SK-N-SH treated with all-trans-retinoic acid at 6 μM for 48 hours (cell line): Measurements from ENCODE around the gene CTIF.

Experiments used
- ATAC-seq: fragments of 200-7000 bp; cut with Tn5 transposase; 3 replicates; pipeline ENCODE4 v1.9.1; 2020; ENCODE audit warnings: mild to moderate bottlenecking, moderate library complexity
- BACH2 ChIP-seq: fragments of 250-450 bp; sonication (Bioruptor Pico); IDR thresholded peaks from 2 replicates; pipeline ENCODE4 v1.9.0; 2021; ENCODE audit warnings: mild to moderate bottlenecking, borderline replicate concordance
- CREB5 ChIP-seq: fragments of 250-450 bp; sonication (Bioruptor Pico); IDR thresholded peaks from 2 replicates; pipeline ENCODE4 v1.5.1; 2020; ENCODE audit warnings: low read depth, mild to moderate bottlenecking, moderate library complexity
- CSDC2 ChIP-seq: fragments of 250-450 bp; sonication (Bioruptor Pico); IDR thresholded peaks from 2 replicates; pipeline ENCODE4 v1.5.0; 2020; ENCODE audit warnings: mild to moderate bottlenecking, moderate library complexity
- CSRNP3 ChIP-seq: fragments of 250-450 bp; sonication (Bioruptor Pico); IDR thresholded peaks from 2 replicates; pipeline ENCODE4 v1.5.1; 2021; ENCODE audit warnings: mild to moderate bottlenecking, moderate library complexity
- ESRRG ChIP-seq: fragments of 250-450 bp; sonication (Bioruptor Pico); IDR thresholded peaks from 2 replicates; pipeline ENCODE4 v1.6.1; 2021; ENCODE audit warnings: mild to moderate bottlenecking
- GLIS3 ChIP-seq: fragments of 250-450 bp; sonication (Bioruptor Pico); IDR thresholded peaks from 2 replicates; pipeline ENCODE4 v1.5.0; 2020; ENCODE audit warnings: mild to moderate bottlenecking, moderate library complexity
- ISL1 ChIP-seq: fragments of 250-450 bp; sonication (Bioruptor Pico); IDR thresholded peaks from 2 replicates; pipeline ENCODE4 v2.1.2; 2022; ENCODE audit warnings: mild to moderate bottlenecking, moderate library complexity
- OSR1 ChIP-seq: fragments of 250-450 bp; sonication (Bioruptor Pico); IDR thresholded peaks from 2 replicates; pipeline ENCODE4 v1.8.0; 2022; ENCODE audit warnings: moderate library complexity, mild to moderate bottlenecking, inconsistent platforms
- PATZ1 ChIP-seq: fragments of 250-450 bp; sonication (Bioruptor Pico); IDR thresholded peaks from 2 replicates; pipeline ENCODE4 v1.8.0; 2020; ENCODE audit warnings: mild to moderate bottlenecking, moderate library complexity, borderline replicate concordance
- POU6F1 ChIP-seq: fragments of 250-450 bp; sonication (Bioruptor Pico); IDR thresholded peaks from 2 replicates; pipeline ENCODE4 v1.8.0; 2021; ENCODE audit warnings: low read depth, mild to moderate bottlenecking, moderate library complexity, borderline replicate concordance
- PPARA ChIP-seq: fragments of 250-450 bp; sonication (Bioruptor Pico); IDR thresholded peaks from 2 replicates; pipeline ENCODE4 v1.5.0; 2020; ENCODE audit warnings: mild to moderate bottlenecking, borderline replicate concordance
- RARB ChIP-seq: fragments of 250-450 bp; sonication (Bioruptor Pico); IDR thresholded peaks from 2 replicates; pipeline ENCODE4 v1.8.0; 2021; ENCODE audit warnings: mild to moderate bottlenecking, moderate library complexity
- SNAI2 ChIP-seq: fragments of 250-450 bp; sonication (Bioruptor Pico); IDR thresholded peaks from 2 replicates; pipeline ENCODE4 v1.5.0; 2020; ENCODE audit warnings: mild to moderate bottlenecking, moderate library complexity
- TCF4 ChIP-seq: fragments of 250-450 bp; sonication (Bioruptor Pico); IDR thresholded peaks from 2 replicates; pipeline ENCODE4 v1.8.0; 2021; ENCODE audit warnings: mild to moderate bottlenecking, moderate library complexity, borderline replicate concordance
- TSHZ2 ChIP-seq: fragments of 250-450 bp; sonication (Bioruptor Pico); IDR thresholded peaks from 2 replicates; pipeline ENCODE4 v1.5.0; 2020; ENCODE audit warnings: mild to moderate bottlenecking, moderate library complexity
- ZC3H10 ChIP-seq: fragments of 250-450 bp; sonication (Bioruptor Pico); IDR thresholded peaks from 2 replicates; pipeline ENCODE4 v1.5.1; 2021; ENCODE audit warnings: mild to moderate bottlenecking, moderate library complexity
- ZFP3 ChIP-seq: fragments of 250-450 bp; sonication (Bioruptor Pico); IDR thresholded peaks from 2 replicates; pipeline ENCODE4 v1.5.0; 2020; ENCODE audit warnings: mild to moderate bottlenecking, moderate library complexity
- ZFP30 ChIP-seq: fragments of 450-650 bp; formaldehyde crosslinking; IDR thresholded peaks from 2 replicates; pipeline ENCODE4 v1.5.0; 2022; ENCODE audit warnings: mild to moderate bottlenecking, moderate library complexity
- ZNF565 ChIP-seq: fragments of 450-650 bp; formaldehyde crosslinking; conservative IDR thresholded peaks from 2 replicates; pipeline ENCODE4 v1.5.0; 2020; ENCODE audit warnings: low read depth, mild to moderate bottlenecking, moderate library complexity
- ZNF70 ChIP-seq: fragments of 450-650 bp; formaldehyde crosslinking; IDR thresholded peaks from 2 replicates; pipeline ENCODE4 v1.5.0; 2020; ENCODE audit warnings: mild to moderate bottlenecking, moderate library complexity
- ZNF8 ChIP-seq: fragments of 450-650 bp; formaldehyde crosslinking; IDR thresholded peaks from 2 replicates; pipeline ENCODE4 v1.5.0; 2020; ENCODE audit warnings: mild to moderate bottlenecking, moderate library complexity

Gene CTIF

GRCh38 chr18:48858676-48859075 lies 319.8 kb downstream of the CTIF start:
- ATAC-seq = no peak
- TF ChIP-seq CSRNP3 (CRISPR knock-in tag) = no peak
- no peak for TF ChIP-seq ZFP30 (CRISPR knock-in tag)
- TF ChIP-seq CSDC2 (CRISPR knock-in tag) = no peak
- no peak for TF ChIP-seq ISL1 (CRISPR knock-in tag)
- no peak for TF ChIP-seq ESRRG
- TF ChIP-seq ZNF8 (CRISPR knock-in tag) = no peak
- no peak for TF ChIP-seq TCF4 (CRISPR knock-in tag)
- TF ChIP-seq, all 23 proteins: peak for 0

- ATAC-seq = peak; percentile 53; the same call in 2 of the 3 replicates
- TF ChIP-seq ZNF8 (CRISPR knock-in tag) = peak; percentile 21; the same call in 1 of the 2 replicates
- peak; percentile 43; the same call in 1 of the 2 replicates for TF ChIP-seq BACH2
- TF ChIP-seq ZNF565 (CRISPR knock-in tag) = peak; percentile 69; the same call in 1 of the 2 replicates
- no peak for TF ChIP-seq ZC3H10
- no peak for TF ChIP-seq PPARA
- no peak for TF ChIP-seq SNAI2
- 0 out of 2 replicates have a peak, but pooled peaks have one; percentile 22 for TF ChIP-seq CSRNP3 (CRISPR knock-in tag)
- TF ChIP-seq ZFP30 (CRISPR knock-in tag) = no peak
- no peak for TF ChIP-seq CSDC2 (CRISPR knock-in tag)
- 0 out of 2 replicates have a peak, but pooled peaks have one; percentile 51 for TF ChIP-seq ESRRG
- TF ChIP-seq GLIS3 (CRISPR knock-in tag) = no peak
- no peak for TF ChIP-seq POU6F1
- 0 out of 2 replicates have a peak, but pooled peaks have one; percentile 51 for TF ChIP-seq TSHZ2 (CRISPR knock-in tag)
- TF ChIP-seq PATZ1 = no peak
- no peak for TF ChIP-seq RARB (CRISPR knock-in tag)
- no peak for TF ChIP-seq CREB5 (CRISPR knock-in tag)
- no peak for TF ChIP-seq ISL1 (CRISPR knock-in tag)
- TF ChIP-seq OSR1 = no peak
- no peak; the same call in 1 of the 2 replicates for TF ChIP-seq TCF4 (CRISPR knock-in tag)
- peak; percentile 42; the same call in 1 of the 2 replicates for TF ChIP-seq ZNF70
- TF ChIP-seq ZFP3 = peak; percentile 39; the same call in 1 of the 2 replicates
- TF ChIP-seq, all 23 proteins: peak for 8
Observed at GRCh38 chr18:48859311-48860268, 320.8 kb downstream of the CTIF start.
